Left lung (tissue), 10 donors: ENCODE data around the gene WNK4. TPM values are rescaled to one million over a fixed set of nuclear protein-coding genes. Genes with fewer than 3 reads are reported as not detected.

Source experiments
- ATAC-seq: fragments of 200-7000 bp; cut with Tn5 transposase; one replicate; pipeline ENCODE4 v1.9.1; 2020; ENCODE audit warnings: moderate library complexity
- DNase-seq, 4 donors: peaks; one replicate each; pipeline ENCODE4 v3.0.0-alpha.2; 2013 to 2020
- H3K27ac ChIP-seq, 2 donors: fragments of 200-600 bp; sonication (generic) in 1 of 2; one replicate each; pipeline versions ENCODE4 v1.5.0 to v1.8.0; 2020 to 2021
- H3K27me3 ChIP-seq, 2 donors: fragments of 200-600 bp; sonication (generic) in 1 of 2; one replicate each; pipeline versions ENCODE4 v1.5.0 to v1.8.0; 2020 to 2021
- H3K36me3 ChIP-seq, 2 donors: fragments of 200-600 bp; sonication (generic) in 1 of 2; one replicate each; pipeline versions ENCODE4 v1.5.0 to v1.8.0; 2020 to 2021
- H3K4me1 ChIP-seq, 2 donors: fragments of 200-600 bp; one replicate each; pipeline ENCODE4 v1.8.0; 2021
- H3K4me3 ChIP-seq, 2 donors: fragments of 200-600 bp; sonication (generic) in 1 of 2; one replicate each; pipeline versions ENCODE4 v1.5.0 to v1.8.0; 2020 to 2021; ENCODE audit warnings: mild to moderate bottlenecking in 1 of 2
- H3K9me3 ChIP-seq, 2 donors: fragments of 200-600 bp; sonication (generic) in 1 of 2; one replicate each; pipeline versions ENCODE4 v1.5.0 to v1.8.0; 2020 to 2021
- CTCF ChIP-seq, 2 donors: fragments of 200-600 bp; sonication (generic) in 1 of 2; IDR thresholded peaks; one replicate each; pipeline versions ENCODE4 v1.5.0 to v1.8.0; 2021; ENCODE audit warnings: antibody characterized with exemption in 2 of 2
- intact Hi-C, 2 donors: fragments of 100-400 bp; cut with DNase I; formaldehyde crosslinking; loops; one replicate each; pipeline versions ENCODE4 v1.11.2 to v1.14.2; 2022
- polyA plus RNA-seq, 6 donors: library from polyadenylated mRNA; unstranded; fragments of 120-200 nt; gene quantifications; one replicate each; pipeline ENCODE4 v1.2.1, GENCODE V29; 2013; ENCODE audit not compliant: insufficient read length in 6 of 6
- total RNA-seq, 2 donors: library from RNA; stranded (reverse); fragmentation: NEBNext Ultra II Directional; extraction: Animal tissue kit (Norgen Biotek cat#: 25700); gene quantifications; one replicate each; pipeline ENCODE4 v1.2.1, GENCODE V29; 2021
- donor health status: DM: no; HTN: yes; CAD: no.
- donor health status: DM: no; HTN: no; CAD: no.

Gene WNK4
- total and polyA plus RNA-seq, 8 donors: 0.21 to 2.5 (median 1.8) TPM; not detected in 1

- Histone ChIP-seq H3K36me3 (peaks cover 8 to 88% of the 10 kb centered on the region in 2 donors), H3K27me3 (no peaks in the 10 kb centered on the region), H3K9me3 (no peaks in the 10 kb centered on the region), H3K4me3 (no peak overlapping the region), H3K4me1 (peaks cover 0 to 49% of the 10 kb centered on the region in 2 donors), H3K27ac (peak overlapping the region in 1 of 2 donors; percentile 68)
- intact Hi-C loops: loop anchor here in 1 of 2 donors (10.0 kb wide), 1 partner anchor 93 kb away; no protein-coding TSS in a partner anchor
- DNase-seq: no peak
- ATAC-seq: no peak
- no peak for TF ChIP-seq CTCF (IDR thresholded peaks at IDR 0.05)
Observed at GRCh38 chr17:42841975-42842685, 61.7 kb downstream of the WNK4 start.

- H3K27ac ChIP-seq: peak overlapping the region; percentile 1 to 7
- H3K27me3 ChIP-seq: no peaks in the 10 kb centered on the region
- H3K9me3 ChIP-seq: no peaks in the 10 kb centered on the region
- no peak overlapping the region for H3K4me3 ChIP-seq
- peaks cover 0 to 61% of the 10 kb centered on the region in 2 donors for H3K4me1 ChIP-seq
- DNase-seq: peak in 1 of 4 donors; percentile 73
- peak; percentile 85 for ATAC-seq
- peak; percentile 75 to 91 for TF ChIP-seq CTCF (IDR thresholded peaks at IDR 0.05)
- H3K36me3 ChIP-seq: peaks cover 8 to 75% of the 10 kb centered on the region in 2 donors
- intact Hi-C loops: loop anchor here in 1 of 2 donors (10.0 kb wide), 1 partner anchor 91 kb away; no protein-coding TSS in a partner anchor
Observed at GRCh38 chr17:42843358-42843934, 63.0 kb downstream of the WNK4 start.

GRCh38 chr17:42844271-42844670 is 63.9 kb downstream of the WNK4 start, which contains the start of gene AOC2:
Gene AOC2 (plus strand): TSS chr17:42844580. CDS start chr17:42844627, 47 bp downstream.
- Histone ChIP-seq H3K4me1 (peaks cover 0 to 61% of the 10 kb centered on the region in 2 donors), H3K27me3 (no peaks in the 10 kb centered on the region), H3K9me3 (no peaks in the 10 kb centered on the region), H3K36me3 (peaks cover 8 to 67% of the 10 kb centered on the region in 2 donors), H3K27ac (peak within 1 kb of the TSS; percentile 1 to 7), H3K4me3 (no peak within 1 kb of the TSS)
- ATAC-seq (no peak), DNase-seq (no peak)
- intact Hi-C loops: loop anchor here in 1 of 2 donors (10.0 kb wide), 1 partner anchor 91 kb away; no protein-coding TSS in a partner anchor
- TF ChIP-seq CTCF (IDR thresholded peaks at IDR 0.05): no peak

- Histone ChIP-seq H3K4me1 (peaks cover 0 to 61% of the 10 kb centered on the region in 2 donors), H3K27me3 (no peaks in the 10 kb centered on the region), H3K9me3 (no peaks in the 10 kb centered on the region), H3K4me3 (no peak overlapping the region), H3K36me3 (peaks cover 7 to 60% of the 10 kb centered on the region in 2 donors), H3K27ac (no peak overlapping the region)
- no peak for TF ChIP-seq CTCF (IDR thresholded peaks at IDR 0.05)
- intact Hi-C loops: loop anchor here (5.0 to 10.0 kb wide), 2 partner anchors 82 to 90 kb away; no protein-coding TSS in a partner anchor
- ATAC-seq (no peak), DNase-seq (no peak)
Observed at GRCh38 chr17:42844761-42845555, 64.5 kb downstream of the WNK4 start.
